ENCODE measurements around the gene ORM1. TPM values are rescaled to one million over a fixed set of nuclear protein-coding genes. Genes with fewer than 3 reads are reported as not detected.
A peak's percentile ranks its signal among the peaks of the same experiment; 100 is the strongest.
"Not testable (repeated sequence)": the region's sequence is repeated elsewhere in the genome, so short reads cannot be mapped to it uniquely, and the experiment has no call there.

ORM1 gene
- total and polyA plus RNA-seq, 12 donors: 2.9 to 26.0 (median 5.1) TPM; not detected in 1

DNA sequence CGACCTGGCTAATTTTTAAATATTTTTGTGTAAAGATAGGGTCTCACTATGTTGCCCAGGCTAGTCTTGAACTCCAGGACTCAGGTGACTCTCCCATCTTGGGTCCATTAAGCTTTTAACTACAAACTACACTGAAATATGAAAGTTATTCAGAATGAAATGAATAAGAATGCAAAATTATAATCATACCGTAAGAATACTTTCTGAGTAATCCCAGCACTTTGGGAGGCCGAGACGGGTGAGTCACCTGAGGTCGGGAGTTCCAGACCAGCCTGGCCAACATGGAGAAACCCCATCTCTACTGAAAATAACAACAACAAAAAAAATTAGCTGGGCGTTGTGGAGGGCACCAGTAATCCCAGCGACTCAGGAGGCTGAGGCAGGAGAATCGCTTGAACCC lies 1.1 kb upstream of the ORM1 start:
- DNase-seq: no peak
- intact Hi-C loops (cut with DNase I): no loop called here
- no peak overlapping the region for H3K27ac ChIP-seq
- no peak overlapping the region for H3K4me3 ChIP-seq
- no peaks in the 10 kb centered on the region for H3K36me3 ChIP-seq (replicated peaks in 1 of 2)
- H3K27me3 ChIP-seq: no peaks in the 10 kb centered on the region
- TF ChIP-seq, protein P1, sequence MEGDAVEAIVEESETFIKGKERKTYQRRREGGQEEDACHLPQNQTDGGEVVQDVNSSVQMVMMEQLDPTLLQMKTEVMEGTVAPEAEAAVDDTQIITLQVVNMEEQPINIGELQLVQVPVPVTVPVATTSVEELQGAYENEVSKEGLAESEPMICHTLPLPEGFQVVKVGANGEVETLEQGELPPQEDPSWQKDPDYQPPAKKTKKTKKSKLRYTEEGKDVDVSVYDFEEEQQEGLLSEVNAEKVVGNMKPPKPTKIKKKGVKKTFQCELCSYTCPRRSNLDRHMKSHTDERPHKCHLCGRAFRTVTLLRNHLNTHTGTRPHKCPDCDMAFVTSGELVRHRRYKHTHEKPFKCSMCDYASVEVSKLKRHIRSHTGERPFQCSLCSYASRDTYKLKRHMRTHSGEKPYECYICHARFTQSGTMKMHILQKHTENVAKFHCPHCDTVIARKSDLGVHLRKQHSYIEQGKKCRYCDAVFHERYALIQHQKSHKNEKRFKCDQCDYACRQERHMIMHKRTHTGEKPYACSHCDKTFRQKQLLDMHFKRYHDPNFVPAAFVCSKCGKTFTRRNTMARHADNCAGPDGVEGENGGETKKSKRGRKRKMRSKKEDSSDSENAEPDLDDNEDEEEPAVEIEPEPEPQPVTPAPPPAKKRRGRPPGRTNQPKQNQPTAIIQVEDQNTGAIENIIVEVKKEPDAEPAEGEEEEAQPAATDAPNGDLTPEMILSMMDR (IDR thresholded peaks at IDR 0.05): no peak
- TF ChIP-seq POLR2A (IDR thresholded peaks at IDR 0.05): no peak
- H3K9me3 ChIP-seq (replicated peaks in 1 of 3): no peaks in the 10 kb centered on the region
- H3K4me1 ChIP-seq (replicated peaks in 1 of 2): no peaks in the 10 kb centered on the region
- WGBS, 4 donors: 66 to 74% (median 68%) methylated on average over 8 of the region's 8 CpGs

- H3K4me3 ChIP-seq; H3K36me3 ChIP-seq (replicated peaks in 1 of 2); intact Hi-C loops (cut with DNase I); H3K4me1 ChIP-seq (replicated peaks in 1 of 2); H3K27me3 ChIP-seq; H3K9me3 ChIP-seq (replicated peaks in 1 of 3); H3K27ac ChIP-seq: not testable (repeated sequence)
- DNase-seq: peak in 2 of 7 donors; percentile 29 to 39
- WGBS, 4 donors: 52 to 64% (median 54%) methylated on average over 11 to 12 of the region's 12 CpGs
These were observed 609 bp upstream of the ORM1 start for GRCh38 chr9:114322160-114322818.

DNA sequence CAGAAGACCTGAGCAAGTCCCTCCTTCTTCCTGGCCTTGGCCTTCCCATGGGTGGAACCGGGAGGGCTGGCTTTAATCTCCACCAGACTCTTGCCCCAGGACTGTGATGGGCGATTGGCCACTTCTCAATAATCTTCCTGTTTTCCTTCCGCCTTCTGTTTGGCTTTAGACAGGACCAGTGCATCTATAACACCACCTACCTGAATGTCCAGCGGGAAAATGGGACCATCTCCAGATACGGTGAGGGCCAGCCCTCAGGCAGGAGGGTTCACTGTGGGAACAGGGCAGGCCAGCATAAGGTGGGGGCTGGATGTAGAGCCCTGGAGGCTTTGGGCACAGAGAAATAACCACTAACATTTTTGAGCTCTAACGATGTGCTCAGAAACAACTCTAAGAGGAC lies 951 bp downstream of the ORM1 start:
- H3K4me1 ChIP-seq (replicated peaks in 1 of 2); DNase-seq; intact Hi-C loops (cut with DNase I); H3K9me3 ChIP-seq (replicated peaks in 1 of 3); H3K4me3 ChIP-seq; H3K27ac ChIP-seq; H3K36me3 ChIP-seq (replicated peaks in 1 of 2); H3K27me3 ChIP-seq: not testable (repeated sequence)
- 71 to 77% (median 73%) methylated on average over 6 of the region's 6 CpGs for WGBS, 4 donors

DNA sequence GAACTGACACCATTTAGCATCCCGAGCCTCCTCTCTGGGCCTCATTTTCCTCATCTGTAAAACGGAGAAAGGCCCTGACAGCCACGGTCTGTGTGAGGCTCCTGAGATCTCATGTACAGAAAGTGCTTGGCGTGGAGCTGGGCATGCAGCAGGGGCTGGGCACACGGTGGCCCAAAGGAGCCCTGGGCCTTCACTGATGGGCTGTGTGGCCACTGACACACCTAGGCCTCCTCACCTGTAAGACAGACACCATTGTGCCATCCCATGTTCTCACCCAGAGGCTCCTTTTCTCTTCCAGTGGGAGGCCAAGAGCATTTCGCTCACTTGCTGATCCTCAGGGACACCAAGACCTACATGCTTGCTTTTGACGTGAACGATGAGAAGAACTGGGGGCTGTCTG lies 1.6 kb downstream of the ORM1 start:
- Histone ChIP-seq H3K36me3 (replicated peaks in 1 of 2) (no peaks in the 10 kb centered on the region), H3K9me3 (replicated peaks in 1 of 3) (no peaks in the 10 kb centered on the region), H3K4me3 (no peak overlapping the region), H3K27me3 (no peaks in the 10 kb centered on the region), H3K27ac (no peak overlapping the region), H3K4me1 (replicated peaks in 1 of 2) (no peaks in the 10 kb centered on the region)
- intact Hi-C loops (cut with DNase I): no loop called here
- DNase-seq: no peak
- 88 to 94% (median 92%) methylated on average over 5 to 8 of the region's 8 CpGs for WGBS, 4 donors
- TF ChIP-seq POLR2A (IDR thresholded peaks at IDR 0.05): no peak
- TF ChIP-seq, protein P1 (IDR thresholded peaks at IDR 0.05): no peak

GRCh38 chr9:114324965-114325364 lies 2.1 kb downstream of the ORM1 start:
- intact Hi-C loops (cut with DNase I); H3K4me1 ChIP-seq (replicated peaks in 1 of 2); DNase-seq; H3K36me3 ChIP-seq (replicated peaks in 1 of 2); H3K9me3 ChIP-seq (replicated peaks in 1 of 3); H3K27ac ChIP-seq; H3K4me3 ChIP-seq; H3K27me3 ChIP-seq: not testable (repeated sequence)
- WGBS, 4 donors: 85 to 90% (median 87%) methylated on average over 7 of the region's 9 CpGs; no CpG with 5 or more reads in 1 of the 4 donors

- WGBS, 4 donors: 53 to 100% (median 67%) methylated on average over 1 to 3 of the region's 3 CpGs
- H3K36me3 ChIP-seq (replicated peaks in 1 of 2); H3K4me1 ChIP-seq (replicated peaks in 1 of 2); H3K4me3 ChIP-seq; H3K9me3 ChIP-seq (replicated peaks in 1 of 3); H3K27ac ChIP-seq; H3K27me3 ChIP-seq; DNase-seq; intact Hi-C loops (cut with DNase I): not testable (repeated sequence)
These were observed 2.9 kb downstream of the ORM1 start for GRCh38 chr9:114325684-114326254.

All from adrenal gland (tissue), 12 donors.